Measurements from ENCODE around the gene ANKRD40CL. TPM values are rescaled to one million over a fixed set of nuclear protein-coding genes. Genes with fewer than 3 reads are reported as not detected.

Gene ANKRD40CL
- total RNA-seq, 1 experiment from 2014 or later: not detected

DNA sequence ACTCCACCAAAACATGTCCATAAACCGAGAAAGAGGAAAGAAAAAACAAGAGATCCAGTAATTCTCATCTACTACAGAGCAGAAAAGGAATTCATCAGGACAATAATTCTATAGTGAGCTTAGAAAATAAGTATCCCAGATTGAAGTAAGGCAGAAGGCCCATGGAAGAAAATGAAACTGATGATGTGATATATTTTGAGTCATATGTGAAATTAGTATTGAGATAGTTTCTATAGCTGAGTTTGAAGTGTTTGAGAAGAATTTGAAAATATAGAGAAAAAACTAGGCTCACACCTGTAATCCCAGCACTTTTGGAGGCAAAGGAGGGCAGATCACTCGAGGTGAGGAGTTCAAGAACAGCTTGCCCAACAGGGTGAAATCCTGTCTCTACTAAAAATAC, 28.2 kb downstream of the ANKRD40CL start:
- no peak overlapping the region for H3K14ac ChIP-seq (ENCODE audit: insufficient read depth, low read length)
- no peak overlapping the region for H3K27ac ChIP-seq (ENCODE audit: insufficient read length, low read depth, low read length)
- H2BK120ac ChIP-seq (ENCODE audit: low read depth, low read length, poor library complexity, severe bottlenecking): no peak overlapping the region
- H3K23me2 ChIP-seq (ENCODE audit: insufficient read length, low read depth, low read length, poor library complexity, severe bottlenecking): no peaks in the 10 kb centered on the region
- no peaks in the 10 kb centered on the region for H3K9me3 ChIP-seq (ENCODE audit: control insufficient read depth, low read depth, low read length)
- H2BK15ac ChIP-seq (ENCODE audit: low read depth, low read length): no peak overlapping the region
- no peak overlapping the region for H4K8ac ChIP-seq (replicated peaks; ENCODE audit: insufficient read length, low read depth, low read length)
- Mint-ChIP-seq H3K27ac (peak overlapping the region in 2 of 3 experiments; percentile 14 to 49; a peak in 2 of 7 replicates), H3K36me3 (ENCODE audit: insufficient read depth in 1 of 3, low read depth in 3 of 3) (peaks cover 37 to 79% (median 70%) of the 10 kb centered on the region in 3 experiments; a peak in 6 of 7 replicates), H3K4me3 (no peak overlapping the region), H3K4me1 (peaks cover 0 to 7% of the 10 kb centered on the region in 2 experiments; a peak in 2 of 4 replicates), H3K9me3 (no peaks in the 10 kb centered on the region), H3K27me3 (ENCODE audit: low read depth) (no peaks in the 10 kb centered on the region)
- no peak overlapping the region for H3K56ac ChIP-seq (ENCODE audit: insufficient read length, low read depth, low read length)
- WGBS (ENCODE audit: extremely low coverage, insufficient read length, low lambda C conversion rate): no CpG with 5 or more reads among the region's 2 CpGs
- no peak overlapping the region for H2AK5ac ChIP-seq (ENCODE audit: insufficient read length, low read length)
- H3K79me1 ChIP-seq (ENCODE audit: insufficient read depth, low read depth, low read length, poor library complexity, severe bottlenecking): peaks cover 8% of the 10 kb centered on the region
- no peaks in the 10 kb centered on the region for H3K4me1 ChIP-seq (ENCODE audit: insufficient read depth, low read length)
- H3K79me2 ChIP-seq (ENCODE audit: insufficient read depth, low read length): peaks cover 20% of the 10 kb centered on the region; the same call in 1 of the 2 replicates
- H3K9ac ChIP-seq (ENCODE audit: extremely low read depth, insufficient read length, low read length): no peak overlapping the region
- H3K4ac ChIP-seq (ENCODE audit: low read depth, low read length): no peak overlapping the region
- no peak for DNase-seq
- H3K27me3 ChIP-seq (ENCODE audit: insufficient read depth, low read length): no peaks in the 10 kb centered on the region
- TF ChIP-seq, protein P1, sequence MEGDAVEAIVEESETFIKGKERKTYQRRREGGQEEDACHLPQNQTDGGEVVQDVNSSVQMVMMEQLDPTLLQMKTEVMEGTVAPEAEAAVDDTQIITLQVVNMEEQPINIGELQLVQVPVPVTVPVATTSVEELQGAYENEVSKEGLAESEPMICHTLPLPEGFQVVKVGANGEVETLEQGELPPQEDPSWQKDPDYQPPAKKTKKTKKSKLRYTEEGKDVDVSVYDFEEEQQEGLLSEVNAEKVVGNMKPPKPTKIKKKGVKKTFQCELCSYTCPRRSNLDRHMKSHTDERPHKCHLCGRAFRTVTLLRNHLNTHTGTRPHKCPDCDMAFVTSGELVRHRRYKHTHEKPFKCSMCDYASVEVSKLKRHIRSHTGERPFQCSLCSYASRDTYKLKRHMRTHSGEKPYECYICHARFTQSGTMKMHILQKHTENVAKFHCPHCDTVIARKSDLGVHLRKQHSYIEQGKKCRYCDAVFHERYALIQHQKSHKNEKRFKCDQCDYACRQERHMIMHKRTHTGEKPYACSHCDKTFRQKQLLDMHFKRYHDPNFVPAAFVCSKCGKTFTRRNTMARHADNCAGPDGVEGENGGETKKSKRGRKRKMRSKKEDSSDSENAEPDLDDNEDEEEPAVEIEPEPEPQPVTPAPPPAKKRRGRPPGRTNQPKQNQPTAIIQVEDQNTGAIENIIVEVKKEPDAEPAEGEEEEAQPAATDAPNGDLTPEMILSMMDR (conservative IDR thresholded peaks at IDR 0.05): no peak
- no peak overlapping the region for H3T11ph ChIP-seq (ENCODE audit: low read length)
- H2BK5ac ChIP-seq (ENCODE audit: insufficient read length, low read length): no peak overlapping the region
- H2AFZ ChIP-seq (ENCODE audit: low read length): no peak overlapping the region
- no peak overlapping the region for H3K4me2 ChIP-seq (ENCODE audit: insufficient read depth, insufficient read length, low read length)
- no peak overlapping the region for H4K5ac ChIP-seq (ENCODE audit: insufficient read length, low read depth, low read length)
- H2BK20ac ChIP-seq (ENCODE audit: low read depth, low read length, poor library complexity, severe bottlenecking): no peak overlapping the region
- no peak overlapping the region for H3K23ac ChIP-seq (ENCODE audit: insufficient read length, low read depth, low read length)
- no peaks in the 10 kb centered on the region for H4K20me1 ChIP-seq (ENCODE audit: control insufficient read depth, insufficient read depth, insufficient read length)
- H4K91ac ChIP-seq (ENCODE audit: insufficient read length, low read depth, low read length): no peak overlapping the region
- no peak overlapping the region for H3K18ac ChIP-seq (ENCODE audit: insufficient read length, low read depth, low read length)
- no peak overlapping the region for H2BK12ac ChIP-seq (ENCODE audit: insufficient read length, low read depth, low read length)

Measured in H9 (cell line).